Vagina (tissue), 2 donors: ENCODE measurements around the gene PSMB7.

Experiments
- CTCF ChIP-seq, 3 experiments: fragments of 450-650 bp in 2 of 3; fragments of 200-600 bp in 1 of 3; sonication (generic) in 1 of 3; IDR thresholded peaks; one replicate each; pipeline ENCODE4 v1.5.1; 2017 to 2019; ENCODE audit warnings: antibody characterized with exemption in 3 of 3, mild to moderate bottlenecking in 2 of 3, moderate library complexity in 2 of 3
- POLR2AphosphoS5 ChIP-seq, 2 donors: sonication (generic); formaldehyde crosslinking; IDR thresholded peaks; one replicate each; pipeline ENCODE4 v1.9.0; 2017; ENCODE audit warnings: antibody characterized with exemption in 2 of 2, mild to moderate bottlenecking in 2 of 2, low read depth in 1 of 2; ENCODE audit not compliant: insufficient read depth in 1 of 2

GRCh38 chr9:124384846-124385245, 30.4 kb downstream of the PSMB7 start:
- TF ChIP-seq POLR2AphosphoS5 (IDR thresholded peaks at IDR 0.05; ENCODE audit: insufficient read depth in 1 of 2, low read depth in 1 of 2) (no peak), CTCF (IDR thresholded peaks at IDR 0.05) (no peak)
